MM.1S (cell line): Measurements from ENCODE around the gene WFIKKN1.

ENCODE experiments used
- DNase-seq: peaks from one replicate; pipeline ENCODE4 v3.0.0-alpha.2; 2015
- H2AFZ ChIP-seq: fragments of 300-600 bp; sonication (generic); 2 replicates; pipeline ENCODE4 v1.6.0; 2016; ENCODE audit warnings: antibody characterized with exemption, low read length
- H3F3A ChIP-seq: fragments of 300-600 bp; sonication (generic); 2 replicates; pipeline ENCODE4 v1.6.1; 2016; ENCODE audit warnings: mild to moderate bottlenecking, antibody characterized with exemption, low read length, moderate library complexity, mixed read lengths; ENCODE audit not compliant: insufficient read depth
- H3K27ac ChIP-seq: fragments of 300-600 bp; sonication (generic); 2 replicates; pipeline ENCODE4 v1.5.1; 2016; ENCODE audit warnings: mild to moderate bottlenecking, low read length
- H3K27me3 ChIP-seq: fragments of 300-600 bp; sonication (generic); replicated peaks from 2 replicates; pipeline ENCODE4 v1.6.0; 2016; ENCODE audit warnings: low read length; ENCODE audit not compliant: insufficient read depth
- H3K36me3 ChIP-seq: fragments of 300-600 bp; sonication (generic); replicated peaks from 2 replicates; pipeline ENCODE4 v1.6.1; 2016; ENCODE audit warnings: mild to moderate bottlenecking, low read length, mixed read lengths; ENCODE audit not compliant: insufficient read depth
- H3K4me1 ChIP-seq: fragments of 300-600 bp; sonication (generic); 2 replicates; pipeline ENCODE4 v1.6.1; 2016; ENCODE audit warnings: low read length, mixed read lengths
- H3K4me2 ChIP-seq: fragments of 300-600 bp; sonication (generic); 2 replicates; pipeline ENCODE4 v1.6.0; 2016; ENCODE audit warnings: low read depth, low read length
- H3K4me3 ChIP-seq: fragments of 300-600 bp; sonication (generic); 2 replicates; pipeline ENCODE4 v1.5.1; 2016; ENCODE audit warnings: low read length, mixed read lengths
- H3K79me2 ChIP-seq: fragments of 300-600 bp; sonication (generic); 2 replicates; pipeline ENCODE4 v1.6.1; 2016; ENCODE audit warnings: mixed run types, low read length, mixed read lengths
- H3K9ac ChIP-seq: fragments of 300-600 bp; sonication (generic); 2 replicates; pipeline ENCODE4 v1.6.1; 2016; ENCODE audit warnings: low read length, mixed read lengths
- H3K9me2 ChIP-seq: fragments of 300-600 bp; sonication (generic); replicated peaks from 2 replicates; pipeline ENCODE4 v1.6.1; 2016; ENCODE audit warnings: mild to moderate bottlenecking, low read length, mixed read lengths; ENCODE audit not compliant: insufficient read depth
- H3K9me3 ChIP-seq: fragments of 300-600 bp; sonication (generic); replicated peaks from 2 replicates; pipeline ENCODE4 v1.6.1; 2016; ENCODE audit warnings: mild to moderate bottlenecking, low read length, mixed read lengths; ENCODE audit not compliant: insufficient read depth
- H4K20me1 ChIP-seq: fragments of 300-600 bp; sonication (generic); 2 replicates; pipeline ENCODE4 v1.6.1; 2016; ENCODE audit warnings: mild to moderate bottlenecking, low read length, moderate library complexity, mixed read lengths; ENCODE audit not compliant: insufficient read depth
- CTCF ChIP-seq: fragments of 300-600 bp; sonication (generic); IDR thresholded peaks from 2 replicates; pipeline ENCODE4 v1.5.1; 2016; ENCODE audit warnings: antibody characterized with exemption, low read length, mixed read lengths
- EZH2 ChIP-seq: fragments of 300-600 bp; sonication (generic); optimal IDR thresholded peaks from 2 replicates; pipeline ENCODE3; 2017; ENCODE audit warnings: low read depth, mild to moderate bottlenecking, antibody characterized with exemption, low read length, mixed read lengths
- EZH2phosphoT487 ChIP-seq: fragments of 300-600 bp; sonication (generic); IDR thresholded peaks from 2 replicates; pipeline ENCODE4 v1.6.1; 2018; ENCODE audit warnings: antibody characterized with exemption, low read length

WFIKKN1 gene

DNA sequence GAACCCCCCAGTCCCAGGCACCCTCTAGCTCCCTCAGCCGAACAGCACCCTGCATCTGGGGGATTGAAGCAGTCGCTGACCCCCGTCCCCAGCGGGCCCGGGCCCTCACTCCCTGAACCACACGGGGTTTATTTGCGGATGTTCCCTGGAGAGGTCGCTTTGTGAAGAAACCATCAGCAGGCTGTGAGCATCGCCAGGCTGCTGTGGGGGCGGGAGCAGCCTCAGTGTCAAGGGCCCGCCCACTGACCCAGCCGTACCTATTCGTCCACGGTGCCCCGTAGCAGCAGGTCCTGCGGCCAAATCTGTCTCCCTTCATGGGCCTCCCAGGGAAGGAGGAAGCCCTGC lies 47.3 kb upstream of the WFIKKN1 start:
- no peak overlapping the region for H3K4me2 ChIP-seq
- H3K36me3 ChIP-seq = no peaks in the 10 kb centered on the region
- no peaks in the 10 kb centered on the region for H4K20me1 ChIP-seq
- no peak overlapping the region for H3K4me3 ChIP-seq
- no peak overlapping the region for H2AFZ ChIP-seq
- TF ChIP-seq CTCF = no peak
- TF ChIP-seq EZH2 = no peak
- no peak for TF ChIP-seq EZH2phosphoT487
- peaks cover 8% of the 10 kb centered on the region for H3K4me1 ChIP-seq
- H3K27me3 ChIP-seq = no peaks in the 10 kb centered on the region
- H3K9me3 ChIP-seq = no peaks in the 10 kb centered on the region
- DNase-seq = no peak
- no peaks in the 10 kb centered on the region for H3K9me2 ChIP-seq
- H3F3A ChIP-seq = peaks cover 5% of the 10 kb centered on the region; the same call in 1 of the 2 replicates
- H3K27ac ChIP-seq = no peak overlapping the region
- H3K9ac ChIP-seq = no peak overlapping the region
- H3K79me2 ChIP-seq = peaks cover 14% of the 10 kb centered on the region

GRCh38 chr16:583815-584591 lies 46.8 kb upstream of the WFIKKN1 start:
- Histone ChIP-seq H3K9ac (no peak overlapping the region), H3K36me3 (no peaks in the 10 kb centered on the region), H4K20me1 (no peaks in the 10 kb centered on the region), H3K9me3 (no peaks in the 10 kb centered on the region), H3K27ac (no peak overlapping the region), H3K79me2 (peaks cover 18% of the 10 kb centered on the region), H3K4me2 (no peak overlapping the region), H3K9me2 (no peaks in the 10 kb centered on the region), H3K4me3 (no peak overlapping the region), H3F3A (peaks cover 9% of the 10 kb centered on the region; the same call in 1 of the 2 replicates), H2AFZ (no peak overlapping the region), H3K4me1 (peaks cover 8% of the 10 kb centered on the region), H3K27me3 (no peaks in the 10 kb centered on the region)
- DNase-seq = no peak
- TF ChIP-seq CTCF = no peak
- no peak for TF ChIP-seq EZH2

- H2AFZ ChIP-seq = no peak overlapping the region
- no peaks in the 10 kb centered on the region for H3K9me2 ChIP-seq
- TF ChIP-seq CTCF (peak; percentile 9; the same call in 1 of the 2 replicates), EZH2 (no peak)
- no peaks in the 10 kb centered on the region for H4K20me1 ChIP-seq
- no peak overlapping the region for H3K4me3 ChIP-seq
- no peaks in the 10 kb centered on the region for H3K9me3 ChIP-seq
- H3K36me3 ChIP-seq = no peaks in the 10 kb centered on the region
- no peak overlapping the region for H3K4me2 ChIP-seq
- no peak overlapping the region for H3K27ac ChIP-seq
- no peak for DNase-seq
- peaks cover 8% of the 10 kb centered on the region for H3K4me1 ChIP-seq
- peaks cover 21% of the 10 kb centered on the region for H3K79me2 ChIP-seq
- H3K27me3 ChIP-seq = no peaks in the 10 kb centered on the region
- H3F3A ChIP-seq = peaks cover 9% of the 10 kb centered on the region; the same call in 1 of the 2 replicates
- no peak overlapping the region for H3K9ac ChIP-seq
These were observed 45.4 kb upstream of the WFIKKN1 start for GRCh38 chr16:585351-585750.
